Panc1 (cell line): ENCODE data around the gene TCEANC2.
"Not testable (repeated sequence)": the region's sequence is repeated elsewhere in the genome, so short reads cannot be mapped to it uniquely, and the experiment has no call there.

ENCODE experiments used
- CTCF ChIP-seq: fragments of 450-650 bp; IDR thresholded peaks from 2 replicates; pipeline ENCODE4 v1.5.1; 2017; ENCODE audit warnings: mild to moderate bottlenecking
- POLR2AphosphoS5 ChIP-seq: IDR thresholded peaks from 2 replicates; pipeline ENCODE4 v1.6.1; 2012; ENCODE audit warnings: mild to moderate bottlenecking, low read depth, low read length, moderate library complexity
- TF ChIP-seq, protein P1 (sequence below), 2 experiments: IDR thresholded peaks; 2 replicates each; pipeline ENCODE4 v1.6.1; 2011 to 2012; ENCODE audit warnings: low read depth in 2 of 2, control low read depth in 1 of 2, low read length in 1 of 2, mild to moderate bottlenecking in 1 of 2, moderate library complexity in 1 of 2; ENCODE audit not compliant: insufficient read depth in 1 of 2

DNA sequence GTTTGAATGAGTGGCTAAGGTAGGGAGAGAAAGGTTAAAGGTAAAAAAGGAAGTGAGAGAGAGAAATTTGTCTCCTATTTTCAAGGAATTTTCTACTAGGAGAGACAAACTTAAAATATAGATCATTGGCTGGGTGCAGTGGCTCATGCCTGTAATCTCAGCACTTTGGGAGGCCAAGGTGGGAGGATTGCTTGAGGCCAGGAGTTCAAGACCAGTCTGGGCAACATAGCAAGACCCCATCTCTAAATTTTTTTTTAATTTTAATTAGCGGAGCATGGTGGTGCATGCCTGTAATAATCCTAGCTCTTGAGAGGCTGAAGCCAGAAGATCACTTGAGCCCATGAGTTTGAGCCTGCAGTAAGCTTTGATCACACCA lies 41.3 kb downstream of the TCEANC2 start:
- TF ChIP-seq CTCF, POLR2AphosphoS5: not testable (repeated sequence)
- TF ChIP-seq, protein P1, sequence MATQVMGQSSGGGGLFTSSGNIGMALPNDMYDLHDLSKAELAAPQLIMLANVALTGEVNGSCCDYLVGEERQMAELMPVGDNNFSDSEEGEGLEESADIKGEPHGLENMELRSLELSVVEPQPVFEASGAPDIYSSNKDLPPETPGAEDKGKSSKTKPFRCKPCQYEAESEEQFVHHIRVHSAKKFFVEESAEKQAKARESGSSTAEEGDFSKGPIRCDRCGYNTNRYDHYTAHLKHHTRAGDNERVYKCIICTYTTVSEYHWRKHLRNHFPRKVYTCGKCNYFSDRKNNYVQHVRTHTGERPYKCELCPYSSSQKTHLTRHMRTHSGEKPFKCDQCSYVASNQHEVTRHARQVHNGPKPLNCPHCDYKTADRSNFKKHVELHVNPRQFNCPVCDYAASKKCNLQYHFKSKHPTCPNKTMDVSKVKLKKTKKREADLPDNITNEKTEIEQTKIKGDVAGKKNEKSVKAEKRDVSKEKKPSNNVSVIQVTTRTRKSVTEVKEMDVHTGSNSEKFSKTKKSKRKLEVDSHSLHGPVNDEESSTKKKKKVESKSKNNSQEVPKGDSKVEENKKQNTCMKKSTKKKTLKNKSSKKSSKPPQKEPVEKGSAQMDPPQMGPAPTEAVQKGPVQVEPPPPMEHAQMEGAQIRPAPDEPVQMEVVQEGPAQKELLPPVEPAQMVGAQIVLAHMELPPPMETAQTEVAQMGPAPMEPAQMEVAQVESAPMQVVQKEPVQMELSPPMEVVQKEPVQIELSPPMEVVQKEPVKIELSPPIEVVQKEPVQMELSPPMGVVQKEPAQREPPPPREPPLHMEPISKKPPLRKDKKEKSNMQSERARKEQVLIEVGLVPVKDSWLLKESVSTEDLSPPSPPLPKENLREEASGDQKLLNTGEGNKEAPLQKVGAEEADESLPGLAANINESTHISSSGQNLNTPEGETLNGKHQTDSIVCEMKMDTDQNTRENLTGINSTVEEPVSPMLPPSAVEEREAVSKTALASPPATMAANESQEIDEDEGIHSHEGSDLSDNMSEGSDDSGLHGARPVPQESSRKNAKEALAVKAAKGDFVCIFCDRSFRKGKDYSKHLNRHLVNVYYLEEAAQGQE (IDR thresholded peaks at IDR 0.05; ENCODE audit: insufficient read depth in 1 of 2, low read depth in 2 of 2, low read length in 1 of 2), result not testable (repeated sequence)
